ENCODE data around the gene EMP2.

EMP2 gene

GRCh38 chr16:10521681-10522274, 58.6 kb downstream of the EMP2 start:
- peak; percentile 93 for TF ChIP-seq CTCF (conservative IDR thresholded peaks at IDR 0.05; ENCODE audit: low read depth, low read length)
- H3K4me3 ChIP-seq (ENCODE audit: low read depth, low read length) = no peak overlapping the region
- peak; percentile 84 for DNase-seq (ENCODE audit: low read depth)

GRCh38 chr16:10520869-10521578, 59.4 kb downstream of the EMP2 start:
- no peak overlapping the region for H3K4me3 ChIP-seq (ENCODE audit: low read depth, low read length)
- no peak for DNase-seq (ENCODE audit: low read depth)
- TF ChIP-seq CTCF (conservative IDR thresholded peaks at IDR 0.05; ENCODE audit: low read depth, low read length) = no peak

GRCh38 chr16:10519929-10520868, 60.2 kb downstream of the EMP2 start:
- no peak for TF ChIP-seq CTCF (conservative IDR thresholded peaks at IDR 0.05; ENCODE audit: low read depth, low read length)
- DNase-seq (ENCODE audit: low read depth) = no peak
- H3K4me3 ChIP-seq (ENCODE audit: low read depth, low read length) = no peak overlapping the region

- no peak overlapping the region for H3K4me3 ChIP-seq (ENCODE audit: low read depth, low read length)
- no peak for DNase-seq (ENCODE audit: low read depth)
- no peak for TF ChIP-seq CTCF (conservative IDR thresholded peaks at IDR 0.05; ENCODE audit: low read depth, low read length)
Observed at GRCh38 chr16:10519297-10519696, 61.1 kb downstream of the EMP2 start.

- TF ChIP-seq CTCF (conservative IDR thresholded peaks at IDR 0.05; ENCODE audit: low read depth, low read length) = no peak
- H3K4me3 ChIP-seq (ENCODE audit: low read depth, low read length) = no peak overlapping the region
- no peak for DNase-seq (ENCODE audit: low read depth)
Observed at GRCh38 chr16:10518479-10519041, 61.8 kb downstream of the EMP2 start.

- no peak for TF ChIP-seq CTCF (conservative IDR thresholded peaks at IDR 0.05; ENCODE audit: low read depth, low read length)
- no peak overlapping the region for H3K4me3 ChIP-seq (ENCODE audit: low read depth, low read length)
- no peak for DNase-seq (ENCODE audit: low read depth)
Observed at GRCh38 chr16:10517868-10518267, 62.5 kb downstream of the EMP2 start.

Data from choroid plexus epithelial cell (primary cell).